Measurements from ENCODE around the gene CCDC134. TPM values are rescaled to one million over a fixed set of nuclear protein-coding genes. Genes with fewer than 3 reads are reported as not detected.

The CCDC134 gene
- total and polyA plus RNA-seq, 2 of the 8 experiments (the other 6 are each of a cell fraction or from before 2014, with no cell fraction given), result 7.7 to 20.0 TPM

- no peak overlapping the region for H3K14ac ChIP-seq (ENCODE audit: insufficient read length)
- ChIA-PET POLR2A (ENCODE audit: partially characterized antibody) (interaction anchor here (1.1 to 5.8 kb wide), 2 partner anchors 16 to 18 kb away, joined by 3 to 30 read pairs; partner anchors contain the start of gene CCDC134), CTCF (ENCODE audit: partially characterized antibody) (interaction anchor here (0.7 to 4.8 kb wide), 9 partner anchors 10 to 158 kb away, joined by 3 to 21 read pairs (median 4); no protein-coding TSS in a partner anchor)
- H3K23ac ChIP-seq (ENCODE audit: insufficient read length), result no peak overlapping the region
- WGBS, 2 experiments (ENCODE audit: extremely low coverage in 1 of 2, insufficient coverage in 1 of 2, insufficient read length in 1 of 2, insufficient replicate concordance in 2 of 2, low coverage in 1 of 2, low lambda C conversion rate in 2 of 2, missing lambda C conversion rate in 1 of 2), result 91% methylated on average over 6 of the region's 6 CpGs; no CpG with 5 or more reads in 1 of the 2 experiments
- H2BK5ac ChIP-seq (ENCODE audit: low read depth, low read length), result no peak overlapping the region
- no peaks in the 10 kb centered on the region; a peak in 2 of 7 replicates for H3K27me3 ChIP-seq (replicated peaks in 1 of 4; ENCODE audit: control insufficient read depth in 3 of 4, extremely low read depth in 1 of 4, insufficient read depth in 3 of 4, low read length in 3 of 4)
- H3K9me3 ChIP-seq (ENCODE audit: insufficient read depth in 2 of 2, low read depth in 1 of 2, low read length in 1 of 2), result no peaks in the 10 kb centered on the region
- H3K9ac ChIP-seq (replicated peaks in 1 of 4; ENCODE audit: extremely low read depth in 1 of 4, low read depth in 3 of 4, low read length in 3 of 4), result no peak overlapping the region
- H2BK20ac ChIP-seq (ENCODE audit: low read length), result no peak overlapping the region
- no peak overlapping the region for H3K4ac ChIP-seq (replicated peaks; ENCODE audit: insufficient read length, low read depth, low read length)
- H4K20me1 ChIP-seq (replicated peaks in 1 of 2; ENCODE audit: control insufficient read depth in 1 of 2, insufficient read depth in 2 of 2, low read length in 2 of 2), result no peaks in the 10 kb centered on the region
- H3K27ac ChIP-seq (ENCODE audit: low read depth, low read length), result no peak overlapping the region
- no peak overlapping the region for H4K5ac ChIP-seq (ENCODE audit: insufficient read length, low read depth, low read length)
- FAIRE-seq, result no peak
- no peak overlapping the region for H2AFZ ChIP-seq (ENCODE audit: low read length)
- H3K18ac ChIP-seq (ENCODE audit: extremely low read depth, low read length), result no peak overlapping the region
- no peaks in the 10 kb centered on the region for H3K36me3 ChIP-seq (ENCODE audit: control insufficient read depth in 2 of 4, insufficient read depth in 4 of 4, low read length in 3 of 4)
- H3K23me2 ChIP-seq (ENCODE audit: low read depth, low read length), result no peaks in the 10 kb centered on the region
- H3K4me2 ChIP-seq (ENCODE audit: insufficient read depth in 1 of 2, low read depth in 2 of 2, low read length in 2 of 2), result no peak overlapping the region
- no peaks in the 10 kb centered on the region for H3K79me2 ChIP-seq (ENCODE audit: control insufficient read depth in 1 of 2, insufficient read depth in 2 of 2, low read length in 2 of 2)
- no peak for DNase-seq (ENCODE audit: low read depth in 1 of 2, low spot score in 2 of 2)
- no peaks in the 10 kb centered on the region; a peak in 1 of 7 replicates for H3K4me1 ChIP-seq (replicated peaks in 1 of 4; ENCODE audit: control insufficient read depth in 3 of 4, insufficient read depth in 4 of 4, low read length in 3 of 4)
- H2BK12ac ChIP-seq (ENCODE audit: low read depth, low read length), result no peak overlapping the region
- H3K56ac ChIP-seq (replicated peaks; ENCODE audit: insufficient read length, low read depth, low read length), result no peak overlapping the region
- H3K79me1 ChIP-seq (ENCODE audit: low read depth, low read length), result no peaks in the 10 kb centered on the region
- no peak overlapping the region for H4K91ac ChIP-seq (replicated peaks; ENCODE audit: insufficient read length, low read length)
- H2BK15ac ChIP-seq (ENCODE audit: low read length), result no peak overlapping the region
- H2BK120ac ChIP-seq (replicated peaks; ENCODE audit: low read depth, low read length), result no peak overlapping the region
- H3K4me3 ChIP-seq (ENCODE audit: extremely low read depth in 1 of 4, insufficient read depth in 2 of 4, low read depth in 3 of 4, low read length in 4 of 4), result no peak overlapping the region
- H2AK5ac ChIP-seq (ENCODE audit: low read depth, low read length), result no peak overlapping the region
- no peak overlapping the region for H4K8ac ChIP-seq (ENCODE audit: extremely low read depth, insufficient read depth, low read length)
- no peak for TF ChIP-seq TCF12 (IDR thresholded peaks at IDR 0.05; ENCODE audit: low read depth, low read length)
- TF ChIP-seq NANOG (IDR thresholded peaks at IDR 0.05; ENCODE audit: insufficient read depth, low read depth, low read length, poor library complexity, severe bottlenecking), result no peak
- no peak for TF ChIP-seq NRF1 (IDR thresholded peaks at IDR 0.05; ENCODE audit: low read depth, low read length)
- TF ChIP-seq CEBPB (IDR thresholded peaks at IDR 0.05; ENCODE audit: low read depth, low read length), result no peak
- no peak for TF ChIP-seq YY1 (IDR thresholded peaks at IDR 0.05; ENCODE audit: low read depth, low read length)
- TF ChIP-seq POLR2A (IDR thresholded peaks at IDR 0.05; ENCODE audit: control extremely low read depth in 1 of 2, low read depth in 2 of 2, low read length in 2 of 2), result no peak
- TF ChIP-seq CREB1 (IDR thresholded peaks at IDR 0.05), result no peak
- TF ChIP-seq SIX5 (IDR thresholded peaks at IDR 0.05; ENCODE audit: low read depth, low read length), result no peak
- TF ChIP-seq USF2 (IDR thresholded peaks at IDR 0.05; ENCODE audit: low read length), result no peak
- TF ChIP-seq PHF8 (conservative IDR thresholded peaks at IDR 0.05; ENCODE audit: low read depth, low read length), result no peak
- no peak for TF ChIP-seq SIN3A (conservative IDR thresholded peaks at IDR 0.05 in 1 of 2, IDR thresholded peaks at IDR 0.05 in 1 of 2; ENCODE audit: low read depth in 1 of 2, low read length in 2 of 2)
- TF ChIP-seq KDM1A (IDR thresholded peaks at IDR 0.05; ENCODE audit: borderline replicate concordance, low read length), result no peak
- TF ChIP-seq SAP30 (IDR thresholded peaks at IDR 0.05; ENCODE audit: insufficient read depth, insufficient replicate concordance, low read length), result no peak
- no peak for TF ChIP-seq ASH2L (IDR thresholded peaks at IDR 0.05; ENCODE audit: low read length)
Measured at GRCh38 chr22:41782316-41782715, 18.2 kb upstream of the CCDC134 start.

Data from H1 (cell line).